IgD-negative memory B cell (primary cell): ENCODE results near the gene RHPN2. TPM values are rescaled to one million over a fixed set of nuclear protein-coding genes. Genes with fewer than 3 reads are reported as not detected.

Source experiments
- H3K27ac Mint-ChIP-seq, 3 donors: one replicate each; pipeline ENCODE4 v1.8.0; 2020 to 2022; ENCODE audit warnings: mild to moderate bottlenecking in 3 of 3, mixed read lengths in 3 of 3, moderate library complexity in 1 of 3
- H3K27me3 Mint-ChIP-seq: one replicate; pipeline ENCODE4 v1.8.0; 2021; ENCODE audit warnings: mixed read lengths
- H3K36me3 Mint-ChIP-seq: one replicate; pipeline ENCODE4 v1.8.0; 2020; ENCODE audit warnings: mild to moderate bottlenecking, mixed read lengths
- H3K4me1 Mint-ChIP-seq, 3 donors: one replicate each; pipeline ENCODE4 v1.8.0; 2020 to 2022; ENCODE audit warnings: mixed read lengths in 3 of 3, mild to moderate bottlenecking in 1 of 3
- H3K4me3 Mint-ChIP-seq, 4 donors: one replicate each; pipeline ENCODE4 v1.8.0; 2020 to 2022; ENCODE audit warnings: mild to moderate bottlenecking in 4 of 4, mixed read lengths in 4 of 4, moderate library complexity in 3 of 4
- H3K9me3 Mint-ChIP-seq, 3 donors: one replicate each; pipeline ENCODE4 v1.8.0; 2020 to 2021; ENCODE audit warnings: mixed read lengths in 3 of 3, mild to moderate bottlenecking in 1 of 3
- polyA plus RNA-seq: library from polyadenylated mRNA; unstranded; fragments of 300-500 nt; fragmentation: Illumina TruSeq; gene quantifications from one replicate; pipeline ENCODE4 v1.2.3, GENCODE V29; 2021

The RHPN2 gene
- polyA plus RNA-seq, 1 donor from 2014 or later, result 3.7 TPM

- Mint-ChIP-seq H3K9me3 (no peaks in the 10 kb centered on the region), H3K4me3 (no peak overlapping the region), H3K27ac (peak overlapping the region in 1 of 3 donors; percentile 56), H3K36me3 (peaks cover 4% of the 10 kb centered on the region), H3K27me3 (no peaks in the 10 kb centered on the region), H3K4me1 (peaks cover 12 to 17% (median 17%) of the 10 kb centered on the region in 3 donors)
Observed at GRCh38 chr19:33085570-33086128, 21.0 kb upstream of the RHPN2 start.

GRCh38 chr19:33080761-33081681, 16.3 kb upstream of the RHPN2 start, which contains the start of gene GPATCH1:
GPATCH1 (plus strand) TSS chr19:33081181; CDS start chr19:33081194, 13 bp downstream.
- H3K27me3 Mint-ChIP-seq, result no peaks in the 10 kb centered on the region

GRCh38 chr19:33075519-33075918, 10.8 kb upstream of the RHPN2 start:
- Mint-ChIP-seq H3K4me1 (no peaks in the 10 kb centered on the region), H3K27me3 (no peaks in the 10 kb centered on the region), H3K9me3 (no peaks in the 10 kb centered on the region), H3K27ac (no peak overlapping the region), H3K4me3 (no peak overlapping the region), H3K36me3 (no peaks in the 10 kb centered on the region)

More at GRCh38 chr19:33080761-33081681, 16.3 kb upstream of the RHPN2 start, which contains the start of gene GPATCH1:
- H3K36me3 Mint-ChIP-seq, result no peaks in the 10 kb centered on the region
- peak within 1 kb of the TSS; percentile 99 to 100 (median 99) for H3K4me3 Mint-ChIP-seq
- peaks cover 12 to 17% (median 14%) of the 10 kb centered on the region in 3 donors for H3K4me1 Mint-ChIP-seq
- H3K9me3 Mint-ChIP-seq, result no peaks in the 10 kb centered on the region
- peak within 1 kb of the TSS; percentile 78 to 96 (median 95) for H3K27ac Mint-ChIP-seq

DNA sequence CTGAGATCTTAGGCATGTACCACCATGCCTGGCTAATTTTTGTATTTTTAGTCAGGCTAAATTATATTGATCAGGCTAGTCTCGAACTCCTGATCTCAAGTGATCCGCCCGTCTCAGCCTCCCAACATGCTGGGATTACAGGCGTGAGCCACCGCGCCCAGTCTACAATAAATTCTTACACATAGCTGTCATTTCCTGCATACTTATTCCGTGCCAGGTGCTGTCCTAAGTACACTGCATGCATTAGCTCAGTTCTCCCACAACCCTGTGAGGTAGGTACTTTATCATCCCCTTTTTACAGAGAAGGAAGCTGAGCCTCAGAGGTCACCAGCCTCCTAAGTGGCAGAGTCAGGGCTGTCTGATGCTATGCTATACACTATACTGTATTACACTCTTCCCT, 7.2 kb upstream of the RHPN2 start:
- H3K27ac Mint-ChIP-seq, result no peak overlapping the region
- H3K27me3 Mint-ChIP-seq, result no peaks in the 10 kb centered on the region
- H3K36me3 Mint-ChIP-seq, result no peaks in the 10 kb centered on the region
- H3K9me3 Mint-ChIP-seq, result no peaks in the 10 kb centered on the region
- H3K4me1 Mint-ChIP-seq, result no peaks in the 10 kb centered on the region
- H3K4me3 Mint-ChIP-seq, result peak overlapping the region in 1 of 4 donors; percentile 8

DNA sequence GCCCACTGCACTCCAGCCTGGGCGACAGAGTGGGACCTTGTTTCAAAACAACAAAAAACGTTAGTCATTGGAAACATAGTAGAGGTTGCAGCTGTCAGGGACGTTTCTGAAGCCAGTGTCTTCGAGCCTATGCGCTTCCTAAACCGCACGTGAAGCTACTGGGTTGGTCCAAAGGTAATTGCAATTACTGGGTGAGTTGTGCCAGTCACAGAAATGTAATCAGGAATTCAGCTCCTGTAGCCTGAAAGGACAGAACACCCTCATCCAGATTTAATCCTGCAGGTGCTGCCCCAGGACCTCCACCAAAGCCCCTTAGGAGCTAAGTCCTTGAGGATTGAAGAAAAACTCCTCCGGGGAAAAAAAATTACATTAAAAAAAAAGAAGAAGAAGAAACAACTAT, 2.4 kb upstream of the RHPN2 start:
- no peaks in the 10 kb centered on the region for H3K9me3 Mint-ChIP-seq
- H3K4me1 Mint-ChIP-seq, result peaks cover 4 to 5% (median 5%) of the 10 kb centered on the region in 3 donors
- no peaks in the 10 kb centered on the region for H3K36me3 Mint-ChIP-seq
- H3K27me3 Mint-ChIP-seq, result peaks cover 4% of the 10 kb centered on the region
- peak overlapping the region in 2 of 4 donors; percentile 45 to 60 for H3K4me3 Mint-ChIP-seq
- no peak overlapping the region for H3K27ac Mint-ChIP-seq

GRCh38 chr19:33066543-33066942, 1.9 kb upstream of the RHPN2 start:
- no peak overlapping the region for H3K27ac Mint-ChIP-seq
- peaks cover 4% of the 10 kb centered on the region for H3K27me3 Mint-ChIP-seq
- H3K4me3 Mint-ChIP-seq, result peak overlapping the region in 3 of 4 donors; percentile 28 to 64 (median 45)
- no peaks in the 10 kb centered on the region for H3K9me3 Mint-ChIP-seq
- H3K36me3 Mint-ChIP-seq, result no peaks in the 10 kb centered on the region
- H3K4me1 Mint-ChIP-seq, result peaks cover 4 to 5% (median 5%) of the 10 kb centered on the region in 3 donors

GRCh38 chr19:33064458-33064791, 263 bp downstream of the RHPN2 start:
- H3K36me3 Mint-ChIP-seq, result peaks cover 1% of the 10 kb centered on the region
- no peaks in the 10 kb centered on the region for H3K9me3 Mint-ChIP-seq
- peaks cover 5 to 6% (median 5%) of the 10 kb centered on the region in 3 donors for H3K4me1 Mint-ChIP-seq
- peak overlapping the region; percentile 84 to 94 (median 87) for H3K4me3 Mint-ChIP-seq
- no peak overlapping the region for H3K27ac Mint-ChIP-seq
- H3K27me3 Mint-ChIP-seq, result peaks cover 4% of the 10 kb centered on the region

DNA sequence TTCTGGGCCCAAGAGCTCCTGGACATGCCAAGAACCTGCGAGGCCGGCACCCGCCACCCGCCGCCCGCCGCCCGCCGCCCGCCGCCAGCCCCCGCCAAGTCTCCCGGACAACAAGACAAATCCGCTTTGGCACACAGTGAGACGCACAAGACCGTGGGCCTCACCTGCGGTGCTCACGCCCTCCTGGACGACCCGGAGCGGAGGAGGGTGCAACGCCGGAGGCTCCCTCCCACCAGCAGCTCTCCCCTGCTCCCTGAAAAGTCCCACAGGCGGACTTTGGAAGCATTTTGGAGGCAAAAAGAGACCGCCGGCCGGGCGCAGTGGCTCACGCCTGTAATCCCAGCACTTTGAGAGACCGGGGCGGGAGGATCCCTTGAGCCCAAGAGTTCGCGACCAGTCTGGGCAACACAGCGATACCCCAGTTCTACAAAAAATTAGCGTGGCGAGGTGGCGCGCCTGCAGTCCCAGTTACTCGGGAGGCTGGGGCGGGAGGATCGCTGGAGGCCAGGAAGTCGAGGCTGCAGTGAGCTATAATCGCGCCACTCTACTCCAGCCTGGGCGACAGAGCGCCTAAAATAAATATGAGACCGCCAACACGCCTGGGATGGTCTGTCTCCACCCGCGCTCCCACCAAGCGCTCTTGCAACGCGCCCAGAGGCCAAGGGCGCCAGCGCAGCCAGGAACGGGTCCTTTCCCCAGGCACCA, 783 bp downstream of the RHPN2 start:
- peak overlapping the region; percentile 84 to 94 (median 87) for H3K4me3 Mint-ChIP-seq
- peaks cover 4% of the 10 kb centered on the region for H3K27me3 Mint-ChIP-seq
- H3K4me1 Mint-ChIP-seq, result peaks cover 5 to 6% (median 5%) of the 10 kb centered on the region in 3 donors
- H3K36me3 Mint-ChIP-seq, result peaks cover 1% of the 10 kb centered on the region
- no peak overlapping the region for H3K27ac Mint-ChIP-seq
- H3K9me3 Mint-ChIP-seq, result no peaks in the 10 kb centered on the region

DNA sequence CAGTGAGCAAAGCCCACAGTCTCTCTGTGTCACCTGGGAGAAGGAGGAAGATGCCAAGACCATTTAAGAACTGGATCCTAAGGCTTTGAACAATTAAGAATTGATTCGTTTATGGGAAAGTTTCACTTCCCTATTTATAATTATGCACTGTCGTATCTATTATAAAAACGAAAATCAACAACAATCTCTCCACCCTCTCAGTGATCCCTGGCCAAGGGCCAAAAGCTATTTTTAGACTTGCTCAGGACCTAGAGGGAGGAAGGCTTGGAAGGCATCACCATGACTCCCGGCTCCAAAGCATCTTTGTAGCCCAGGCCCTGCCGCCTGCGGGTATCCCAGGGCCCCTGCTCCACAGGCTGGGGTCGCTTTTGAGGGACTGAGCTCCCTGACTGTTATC, 1.3 kb downstream of the RHPN2 start:
- peaks cover 4% of the 10 kb centered on the region for H3K27me3 Mint-ChIP-seq
- H3K27ac Mint-ChIP-seq, result no peak overlapping the region
- H3K9me3 Mint-ChIP-seq, result no peaks in the 10 kb centered on the region

GRCh38 chr19:33062902-33063301, 1.8 kb downstream of the RHPN2 start:
- H3K36me3 Mint-ChIP-seq, result peaks cover 1% of the 10 kb centered on the region
- H3K4me1 Mint-ChIP-seq, result peaks cover 5 to 6% (median 5%) of the 10 kb centered on the region in 3 donors
- no peaks in the 10 kb centered on the region for H3K9me3 Mint-ChIP-seq
- H3K27me3 Mint-ChIP-seq, result peaks cover 4% of the 10 kb centered on the region
- no peak overlapping the region for H3K27ac Mint-ChIP-seq
- peak overlapping the region in 3 of 4 donors; percentile 84 to 89 (median 85) for H3K4me3 Mint-ChIP-seq

More for the DNA sequence above, 1.3 kb downstream of the RHPN2 start:
- peaks cover 1% of the 10 kb centered on the region for H3K36me3 Mint-ChIP-seq
- H3K4me3 Mint-ChIP-seq, result peak overlapping the region; percentile 84 to 89 (median 84)
- H3K4me1 Mint-ChIP-seq, result peaks cover 5 to 6% (median 5%) of the 10 kb centered on the region in 3 donors

DNA sequence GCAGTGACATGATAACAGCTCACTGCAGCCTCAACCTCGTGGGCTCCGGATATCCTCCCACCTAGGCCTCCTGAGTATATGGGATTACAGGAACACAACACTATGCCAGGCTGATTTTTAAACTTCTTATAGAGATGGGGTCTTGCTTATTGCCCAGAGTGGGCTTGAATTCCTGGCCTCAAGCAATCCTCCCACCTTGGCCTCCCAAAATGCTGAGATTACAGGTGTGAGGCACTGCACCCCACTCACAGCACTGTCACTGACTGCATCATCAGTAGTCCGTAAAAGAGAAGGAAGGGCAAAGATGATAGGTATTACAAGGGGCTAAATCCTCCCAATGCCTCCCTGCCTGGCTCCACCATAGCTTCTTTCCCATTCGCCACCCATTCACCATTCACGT, 4.1 kb downstream of the RHPN2 start:
- Mint-ChIP-seq H3K4me3 (peak overlapping the region in 1 of 4 donors; percentile 36), H3K27ac (no peak overlapping the region), H3K27me3 (no peaks in the 10 kb centered on the region), H3K36me3 (peaks cover 1% of the 10 kb centered on the region), H3K4me1 (peaks cover 4 to 6% (median 5%) of the 10 kb centered on the region in 3 donors), H3K9me3 (no peaks in the 10 kb centered on the region)

GRCh38 chr19:33055718-33056117, 9.0 kb downstream of the RHPN2 start:
- H3K9me3 Mint-ChIP-seq, result no peaks in the 10 kb centered on the region
- H3K27ac Mint-ChIP-seq, result no peak overlapping the region
- no peaks in the 10 kb centered on the region for H3K27me3 Mint-ChIP-seq
- H3K36me3 Mint-ChIP-seq, result peaks cover under 1% of the 10 kb centered on the region
- no peak overlapping the region for H3K4me3 Mint-ChIP-seq
- H3K4me1 Mint-ChIP-seq, result peaks cover 0 to 2% (median 0%) of the 10 kb centered on the region in 3 donors

GRCh38 chr19:33054623-33055022, 10.1 kb downstream of the RHPN2 start:
- no peaks in the 10 kb centered on the region for H3K9me3 Mint-ChIP-seq
- H3K4me1 Mint-ChIP-seq, result peaks cover 0 to 2% (median 1%) of the 10 kb centered on the region in 3 donors
- no peaks in the 10 kb centered on the region for H3K36me3 Mint-ChIP-seq
- no peak overlapping the region for H3K4me3 Mint-ChIP-seq
- no peaks in the 10 kb centered on the region for H3K27me3 Mint-ChIP-seq
- peak overlapping the region in 1 of 3 donors; percentile 5 for H3K27ac Mint-ChIP-seq

DNA sequence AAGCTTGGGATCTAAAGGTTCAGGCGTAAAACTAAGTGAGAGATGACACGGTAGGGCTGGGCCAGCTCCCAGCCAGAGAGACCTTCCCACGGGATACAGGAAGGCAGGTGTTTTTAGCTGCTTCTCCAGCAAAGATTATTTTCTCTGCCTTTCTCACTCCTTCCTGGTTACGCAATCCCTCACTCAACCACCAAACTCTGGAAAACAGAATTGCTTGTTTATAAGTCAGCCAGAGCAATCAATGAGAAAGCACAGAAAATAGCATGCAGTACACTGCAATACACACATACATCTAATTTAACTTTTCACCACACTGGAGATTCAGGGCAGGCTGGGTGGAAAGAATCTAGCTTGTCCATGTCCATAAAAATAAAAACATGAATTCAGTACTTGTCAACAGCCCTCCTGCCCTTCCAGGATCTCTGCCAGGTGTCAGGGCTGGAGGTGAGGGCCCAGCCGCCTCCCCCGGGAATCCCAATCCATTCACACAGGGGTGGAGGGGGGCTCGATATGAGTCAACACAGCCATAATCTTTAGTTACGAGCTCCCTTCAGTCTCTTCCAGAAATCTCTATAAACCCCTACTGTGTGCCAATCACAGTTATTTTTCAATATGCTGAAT, 12.2 kb downstream of the RHPN2 start:
- no peak overlapping the region for H3K27ac Mint-ChIP-seq
- H3K9me3 Mint-ChIP-seq, result no peaks in the 10 kb centered on the region
- H3K4me1 Mint-ChIP-seq, result peaks cover 0 to 2% (median 0%) of the 10 kb centered on the region in 3 donors
- H3K4me3 Mint-ChIP-seq, result no peak overlapping the region
- no peaks in the 10 kb centered on the region for H3K36me3 Mint-ChIP-seq
- H3K27me3 Mint-ChIP-seq, result no peaks in the 10 kb centered on the region
